ENCODE measurements around the gene WBP1.

Gene WBP1

DNA sequence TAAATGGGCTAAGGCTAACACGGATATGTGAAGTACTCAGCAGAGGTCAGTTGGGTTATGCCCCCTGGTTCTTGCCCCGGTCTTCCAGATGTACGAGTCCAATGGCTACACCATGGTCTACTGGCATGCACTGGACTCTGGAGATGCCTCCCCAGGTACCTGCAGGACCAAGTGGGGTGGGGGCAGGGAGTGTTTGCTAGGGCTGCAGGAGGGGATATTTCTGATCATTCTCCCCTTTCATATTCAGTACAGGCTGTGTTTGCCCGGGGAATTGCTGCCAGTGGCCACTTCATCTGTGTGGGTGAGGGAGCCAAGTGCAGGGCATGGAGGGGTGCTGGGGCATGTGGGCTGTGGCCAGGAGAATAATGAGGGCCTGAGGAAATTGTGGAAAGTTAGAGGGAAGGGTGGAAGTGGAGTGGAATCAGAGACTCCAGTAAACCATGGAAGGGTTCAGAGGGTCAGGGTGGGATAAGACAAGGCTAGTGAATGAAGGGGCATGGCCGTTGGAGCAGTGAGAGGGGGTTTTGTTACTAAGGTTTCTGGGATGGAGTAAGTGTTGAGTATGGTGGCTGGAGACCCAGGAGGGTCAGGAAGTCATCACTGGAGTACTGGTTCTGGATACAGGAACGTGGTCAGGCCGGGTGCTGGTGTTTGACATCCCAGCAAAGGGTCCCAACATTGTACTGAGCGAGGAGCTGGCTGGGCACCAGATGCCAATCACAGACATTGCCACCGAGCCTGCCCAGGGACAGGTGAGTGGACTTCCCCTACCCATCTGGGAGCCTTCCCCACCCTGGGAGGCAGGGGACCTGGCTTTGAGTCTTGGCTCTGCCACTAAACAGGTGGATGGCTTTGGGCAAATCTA, 34.8 kb upstream of the WBP1 start:
- TF ChIP-seq, protein P1, sequence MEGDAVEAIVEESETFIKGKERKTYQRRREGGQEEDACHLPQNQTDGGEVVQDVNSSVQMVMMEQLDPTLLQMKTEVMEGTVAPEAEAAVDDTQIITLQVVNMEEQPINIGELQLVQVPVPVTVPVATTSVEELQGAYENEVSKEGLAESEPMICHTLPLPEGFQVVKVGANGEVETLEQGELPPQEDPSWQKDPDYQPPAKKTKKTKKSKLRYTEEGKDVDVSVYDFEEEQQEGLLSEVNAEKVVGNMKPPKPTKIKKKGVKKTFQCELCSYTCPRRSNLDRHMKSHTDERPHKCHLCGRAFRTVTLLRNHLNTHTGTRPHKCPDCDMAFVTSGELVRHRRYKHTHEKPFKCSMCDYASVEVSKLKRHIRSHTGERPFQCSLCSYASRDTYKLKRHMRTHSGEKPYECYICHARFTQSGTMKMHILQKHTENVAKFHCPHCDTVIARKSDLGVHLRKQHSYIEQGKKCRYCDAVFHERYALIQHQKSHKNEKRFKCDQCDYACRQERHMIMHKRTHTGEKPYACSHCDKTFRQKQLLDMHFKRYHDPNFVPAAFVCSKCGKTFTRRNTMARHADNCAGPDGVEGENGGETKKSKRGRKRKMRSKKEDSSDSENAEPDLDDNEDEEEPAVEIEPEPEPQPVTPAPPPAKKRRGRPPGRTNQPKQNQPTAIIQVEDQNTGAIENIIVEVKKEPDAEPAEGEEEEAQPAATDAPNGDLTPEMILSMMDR (IDR thresholded peaks at IDR 0.05; ENCODE audit: low read depth, low read length, missing control alignments): no peak
- no peak overlapping the region for H3K4me3 ChIP-seq (ENCODE audit: low read depth, low read length)
- no peak for DNase-seq (ENCODE audit: low read depth)

DNA sequence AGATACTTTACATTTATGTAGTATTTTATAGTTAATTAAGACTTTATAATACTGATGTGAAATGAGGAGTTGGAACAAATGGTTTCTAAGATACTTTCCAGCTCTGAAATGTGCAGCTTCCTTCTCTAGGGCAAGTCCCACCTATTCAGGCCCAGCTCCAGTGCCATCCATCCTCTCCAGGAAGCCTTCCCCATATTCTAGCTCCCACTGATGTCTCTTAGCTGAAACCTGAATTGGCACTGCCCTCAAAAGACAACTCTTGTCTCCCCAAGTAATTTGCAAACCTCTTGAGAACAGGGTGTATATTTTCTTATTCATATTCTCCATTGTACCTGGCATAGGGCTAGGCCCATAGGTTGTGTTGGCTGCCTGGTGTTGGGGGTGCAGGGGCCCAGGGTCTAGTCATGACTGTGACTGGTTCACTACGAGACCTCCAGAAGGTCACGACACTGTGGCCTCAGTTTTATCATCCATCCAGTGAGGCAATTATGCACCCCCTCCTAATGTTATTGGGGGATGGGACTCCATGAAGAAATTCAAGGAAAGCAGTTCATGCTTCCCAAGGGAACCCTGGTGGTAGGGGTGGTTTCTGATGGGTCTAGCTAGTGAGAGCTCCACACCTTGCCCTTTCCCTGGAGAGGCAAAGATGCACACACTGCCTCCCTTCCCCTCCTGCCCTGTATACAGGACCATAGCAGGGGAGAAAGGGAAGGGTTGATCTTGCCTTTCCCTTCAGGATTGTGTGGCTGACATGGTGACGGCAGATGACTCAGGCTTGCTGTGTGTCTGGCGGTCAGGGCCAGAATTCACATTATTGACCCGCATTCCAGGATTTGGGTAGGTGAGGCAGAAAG, 33.9 kb upstream of the WBP1 start:
- TF ChIP-seq, protein P1 (IDR thresholded peaks at IDR 0.05; ENCODE audit: low read depth, low read length, missing control alignments): no peak
- H3K4me3 ChIP-seq (ENCODE audit: low read depth, low read length): no peak overlapping the region
- DNase-seq (ENCODE audit: low read depth): no peak

DNA sequence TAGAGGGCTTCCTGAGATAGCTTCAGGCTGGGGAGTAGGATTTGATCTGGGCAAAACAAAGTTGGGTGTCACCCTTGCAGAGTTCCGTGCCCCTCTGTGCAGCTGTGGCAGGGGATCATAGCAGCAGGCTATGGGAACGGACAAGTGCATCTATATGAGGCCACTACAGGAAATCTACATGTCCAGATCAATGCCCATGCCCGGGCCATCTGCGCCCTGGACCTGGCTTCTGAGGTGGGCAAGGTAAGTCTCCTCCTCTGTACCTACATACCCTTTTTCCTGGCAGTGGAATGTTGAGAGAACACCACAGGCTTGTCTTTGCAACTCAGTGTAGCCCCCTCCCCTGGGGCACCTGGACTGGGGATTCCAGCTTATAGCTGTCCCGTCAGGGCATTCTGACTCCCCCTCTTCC, 33.2 kb upstream of the WBP1 start:
- TF ChIP-seq, protein P1 (IDR thresholded peaks at IDR 0.05; ENCODE audit: low read depth, low read length, missing control alignments): no peak
- H3K4me3 ChIP-seq (ENCODE audit: low read depth, low read length): no peak overlapping the region
- DNase-seq (ENCODE audit: low read depth): no peak

DNA sequence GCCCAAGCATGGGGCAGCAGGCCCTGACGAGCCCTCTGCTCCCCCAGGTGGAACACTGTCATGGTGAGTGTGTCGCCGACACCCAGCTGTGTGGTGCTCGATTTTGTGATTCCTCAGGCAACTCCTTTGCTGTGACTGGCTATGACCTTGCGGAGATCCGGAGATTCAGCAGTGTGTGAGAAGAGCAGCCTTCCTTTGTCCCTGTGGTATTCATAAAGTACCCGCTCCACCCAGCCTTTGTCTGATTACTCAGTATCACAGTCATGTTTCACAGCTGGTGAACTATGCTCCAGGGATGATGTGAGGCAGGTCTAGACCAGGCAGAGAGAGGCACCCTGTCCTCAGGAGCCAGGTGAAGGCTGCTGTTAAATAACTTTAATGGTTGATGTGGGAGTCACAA, 32.7 kb upstream of the WBP1 start:
- TF ChIP-seq, protein P1 (IDR thresholded peaks at IDR 0.05; ENCODE audit: low read depth, low read length, missing control alignments): no peak
- DNase-seq (ENCODE audit: low read depth): no peak
- no peak overlapping the region for H3K4me3 ChIP-seq (ENCODE audit: low read depth, low read length)

DNA sequence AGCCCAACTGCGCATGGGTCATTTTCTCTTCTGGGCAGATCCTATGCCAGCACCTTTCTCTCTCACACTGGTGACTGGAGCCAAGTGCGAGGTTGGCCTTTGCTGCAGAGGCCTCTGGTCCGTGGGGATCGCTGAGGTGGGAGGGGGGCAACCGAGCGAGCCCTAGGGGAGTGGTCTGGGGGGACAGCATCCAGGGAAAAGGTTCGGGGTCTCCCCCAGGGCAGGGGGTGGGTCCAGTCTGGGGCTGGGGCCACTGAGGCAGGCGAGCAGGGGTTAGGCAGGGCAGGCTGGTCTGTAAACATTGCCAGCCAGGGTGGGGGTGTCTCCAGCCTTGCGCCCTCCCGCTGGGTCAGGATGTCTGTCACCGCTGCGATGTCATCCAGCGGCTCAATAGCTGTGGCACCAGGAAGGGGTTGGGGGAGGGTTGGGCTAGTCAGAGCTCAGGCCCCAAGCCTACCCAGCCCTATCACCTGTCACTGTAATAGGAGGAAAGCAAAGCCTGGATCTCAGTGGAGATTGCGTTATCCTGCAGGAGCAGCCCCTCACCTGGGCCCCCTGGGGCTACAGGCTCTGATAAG, 32.0 kb upstream of the WBP1 start:
- TF ChIP-seq, protein P1 (IDR thresholded peaks at IDR 0.05; ENCODE audit: low read depth, low read length, missing control alignments): no peak
- H3K4me3 ChIP-seq (ENCODE audit: low read depth, low read length): no peak overlapping the region
- no peak for DNase-seq (ENCODE audit: low read depth)

DNA sequence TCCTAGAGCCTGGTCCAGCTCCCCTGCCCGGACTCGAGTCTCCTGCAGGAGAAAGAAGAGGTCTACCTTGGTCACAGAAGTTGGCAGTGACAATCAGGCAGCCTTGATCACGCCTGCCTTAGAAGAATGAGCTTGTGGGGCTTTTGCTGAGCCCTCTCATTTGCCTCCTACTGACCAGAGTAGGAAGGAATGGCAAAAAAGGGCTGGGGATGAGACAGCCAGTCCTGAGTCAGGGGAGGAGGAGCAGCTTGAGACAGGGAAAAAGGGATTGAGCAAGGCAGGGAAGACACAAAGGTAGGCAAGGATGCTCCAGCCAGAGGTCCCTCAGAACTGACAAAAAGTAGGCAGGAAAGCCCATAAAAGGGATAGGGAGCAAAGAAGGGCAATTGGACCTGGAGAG, 30.7 kb upstream of the WBP1 start:
- no peak for DNase-seq (ENCODE audit: low read depth)
- TF ChIP-seq, protein P1 (IDR thresholded peaks at IDR 0.05; ENCODE audit: low read depth, low read length, missing control alignments): no peak
- H3K4me3 ChIP-seq (ENCODE audit: low read depth, low read length): no peak overlapping the region

Data from GM12864 (cell line).